Measurements from ENCODE around the gene ESYT2. TPM values are rescaled to one million over a fixed set of nuclear protein-coding genes. Genes with fewer than 3 reads are reported as not detected.

ESYT2 gene
- total RNA-seq, 2 donors from 2014 or later, result 54.4 to 73.3 TPM

DNA sequence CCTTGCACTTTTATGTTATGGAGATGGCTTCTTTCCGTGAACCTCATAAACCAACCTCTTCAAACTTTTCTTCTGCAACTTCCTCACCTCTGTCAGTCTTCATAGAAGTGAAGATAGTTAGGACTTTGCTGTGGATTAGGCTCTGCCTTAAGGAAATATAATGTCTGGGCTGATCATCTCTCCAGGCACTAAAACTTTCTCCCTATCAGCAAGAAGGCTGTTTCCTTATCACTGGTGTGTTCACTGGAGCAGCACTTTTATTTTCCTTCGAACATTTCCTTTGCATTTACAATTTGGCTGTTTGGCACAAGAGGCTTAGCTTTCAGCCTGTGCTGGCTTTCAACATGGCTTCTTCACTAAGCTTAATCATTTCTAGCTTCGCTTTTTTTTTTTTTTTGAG, 52.8 kb downstream of the ESYT2 start:
- DNase-seq (ENCODE audit: low spot score in 2 of 2) (no peak), ATAC-seq (no peak)
- Mint-ChIP-seq H3K36me3 (peaks cover 6 to 37% of the 10 kb centered on the region in 2 donors), H3K27ac (peak overlapping the region in 1 of 2 donors; percentile 44), H3K9me3 (peaks cover 0 to 5% of the 10 kb centered on the region in 2 donors)

DNA sequence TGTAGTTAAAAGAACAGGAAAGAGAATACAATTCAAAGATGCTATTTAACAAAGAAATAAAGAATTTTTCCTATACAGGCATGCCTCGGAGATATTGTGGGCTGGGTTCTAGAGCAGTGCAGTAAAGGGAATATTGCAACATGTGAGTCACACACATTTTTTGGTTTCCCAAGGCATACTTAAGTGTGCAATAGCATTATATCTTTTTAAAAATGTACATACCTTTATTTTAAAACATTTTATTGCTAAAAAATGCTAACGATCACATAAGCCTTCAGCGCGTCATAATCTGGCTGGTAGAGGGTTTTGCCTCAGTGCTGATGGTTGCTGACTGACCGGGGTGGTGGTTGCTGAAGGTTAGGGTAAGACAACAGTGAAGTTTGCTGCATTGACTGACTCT, 54.4 kb downstream of the ESYT2 start:
- Mint-ChIP-seq H3K36me3 (peaks cover 6 to 37% of the 10 kb centered on the region in 2 donors), H3K27ac (peak overlapping the region in 1 of 2 donors; percentile 24), H3K9me3 (peaks cover 0 to 5% of the 10 kb centered on the region in 2 donors)
- DNase-seq (ENCODE audit: low spot score in 2 of 2) (no peak), ATAC-seq (no peak)

DNA sequence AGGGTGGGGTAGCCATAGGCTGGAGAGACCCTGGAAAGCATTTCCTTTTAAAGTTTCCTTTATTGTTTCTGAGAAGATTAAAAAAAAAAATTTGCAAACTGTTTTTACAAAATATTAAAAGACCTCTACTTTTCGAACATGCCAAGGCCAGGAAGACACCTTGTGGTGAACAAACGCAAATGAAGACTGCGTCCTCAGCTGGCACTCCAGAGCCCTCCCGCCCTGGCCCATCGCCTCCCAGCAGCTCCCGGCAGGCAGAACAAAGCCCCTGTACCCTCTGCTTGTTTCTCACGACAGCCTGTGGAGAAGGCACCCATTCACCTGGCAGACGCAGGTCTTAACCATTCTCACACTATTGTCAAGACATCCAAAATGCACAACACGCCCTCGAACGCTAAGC, 56.4 kb downstream of the ESYT2 start:
- peaks cover 6 to 30% of the 10 kb centered on the region in 2 donors for H3K36me3 Mint-ChIP-seq
- no peak for ATAC-seq
- peaks cover 0 to 5% of the 10 kb centered on the region in 2 donors for H3K9me3 Mint-ChIP-seq
- H3K27ac Mint-ChIP-seq, result no peak overlapping the region
- no peak for DNase-seq (ENCODE audit: low spot score in 2 of 2)

DNA sequence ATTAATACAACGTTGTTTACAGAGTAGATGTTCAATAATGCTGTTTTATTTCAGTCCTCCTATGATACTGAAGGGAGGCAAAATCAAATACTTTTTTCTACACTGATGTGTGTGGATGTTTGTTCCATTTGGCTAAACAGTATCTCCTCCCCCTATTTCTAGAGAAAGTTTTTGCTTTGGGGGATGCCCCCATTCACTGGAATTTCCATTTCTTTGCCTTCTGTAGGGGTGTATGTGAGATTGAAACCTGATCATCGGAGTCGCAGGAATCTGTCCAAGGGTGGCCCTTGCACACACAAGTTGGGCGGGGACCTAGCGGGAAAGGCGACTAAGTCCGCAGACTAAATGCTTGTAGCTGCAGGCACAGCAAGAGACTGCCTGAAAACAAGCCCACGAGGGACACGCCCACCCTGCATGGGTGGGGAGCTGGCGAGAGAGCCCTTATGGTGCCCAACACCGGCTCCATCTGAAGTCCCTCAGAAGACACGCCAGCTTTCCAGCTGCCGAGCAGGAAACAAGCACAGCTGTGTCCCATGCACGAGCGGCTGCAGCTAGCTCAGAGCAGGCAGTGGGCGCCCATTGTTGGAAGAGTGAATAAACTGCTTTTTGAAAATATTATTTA, 58.0 kb downstream of the ESYT2 start:
- no peak for ATAC-seq
- H3K27ac Mint-ChIP-seq, result no peak overlapping the region
- peaks cover 0 to 18% of the 10 kb centered on the region in 2 donors for H3K36me3 Mint-ChIP-seq
- no peak for DNase-seq (ENCODE audit: low spot score in 2 of 2)
- H3K9me3 Mint-ChIP-seq, result no peaks in the 10 kb centered on the region

DNA sequence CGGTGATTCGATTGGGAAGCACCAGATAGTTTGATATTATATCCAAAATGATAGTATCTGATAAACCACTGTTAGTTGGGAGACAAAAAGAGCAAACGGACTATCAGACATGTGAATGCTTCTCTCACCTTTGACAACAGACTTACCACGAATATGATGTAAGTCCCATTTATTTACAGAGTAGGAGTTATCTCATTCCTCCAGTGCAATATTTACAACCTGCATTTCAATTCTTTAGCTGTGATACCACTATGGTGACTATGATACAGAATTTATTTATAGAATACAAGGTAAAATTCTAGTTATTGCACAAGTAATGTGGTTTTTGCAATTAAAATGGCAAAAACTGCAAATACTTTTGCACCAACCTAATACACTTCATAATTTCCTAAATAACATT, 61.6 kb downstream of the ESYT2 start:
- Mint-ChIP-seq H3K9me3 (no peaks in the 10 kb centered on the region), H3K27ac (peak overlapping the region in 1 of 2 donors; percentile 74), H3K36me3 (peaks cover 0 to 14% of the 10 kb centered on the region in 2 donors)
- DNase-seq (ENCODE audit: low spot score in 2 of 2) (no peak), ATAC-seq (no peak)

DNA sequence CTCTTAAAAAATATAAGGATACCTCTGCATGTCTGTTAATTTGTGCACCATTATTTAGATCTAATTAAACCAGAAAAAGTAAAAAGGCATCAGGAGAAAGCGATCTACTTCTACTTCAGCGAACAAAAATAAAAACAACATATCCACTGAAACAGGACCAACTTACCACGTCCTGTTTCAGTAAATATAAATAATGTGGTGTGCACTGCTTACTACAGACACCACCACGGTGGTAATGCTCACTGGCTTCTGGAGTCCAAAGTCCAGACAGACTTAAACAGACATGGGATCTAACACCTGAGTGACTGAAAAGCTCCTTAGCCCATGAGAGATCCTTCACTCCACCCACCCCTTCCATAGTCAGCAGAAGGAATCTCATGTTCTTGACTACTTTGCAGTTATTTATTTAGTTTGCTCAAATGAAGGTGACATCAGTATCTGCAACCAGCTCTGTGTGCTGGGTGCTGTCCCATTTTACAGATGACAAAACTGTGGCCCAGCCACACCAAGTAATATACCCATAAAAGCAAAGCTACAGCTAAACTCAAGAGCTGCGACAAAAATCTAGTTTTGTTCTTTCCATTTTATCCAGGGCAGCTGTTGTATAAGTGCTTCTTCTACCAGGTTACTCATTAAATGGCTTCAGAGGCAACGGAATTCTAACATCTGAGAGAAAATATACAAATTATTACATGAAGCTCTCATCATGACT, 62.6 kb downstream of the ESYT2 start:
- no peaks in the 10 kb centered on the region for H3K9me3 Mint-ChIP-seq
- H3K36me3 Mint-ChIP-seq, result peaks cover 0 to 10% of the 10 kb centered on the region in 2 donors
- ATAC-seq (peak in 1 of 2 donors; percentile 9), DNase-seq (ENCODE audit: low spot score in 2 of 2) (no peak)
- H3K27ac Mint-ChIP-seq, result peak overlapping the region in 1 of 2 donors; percentile 74

DNA sequence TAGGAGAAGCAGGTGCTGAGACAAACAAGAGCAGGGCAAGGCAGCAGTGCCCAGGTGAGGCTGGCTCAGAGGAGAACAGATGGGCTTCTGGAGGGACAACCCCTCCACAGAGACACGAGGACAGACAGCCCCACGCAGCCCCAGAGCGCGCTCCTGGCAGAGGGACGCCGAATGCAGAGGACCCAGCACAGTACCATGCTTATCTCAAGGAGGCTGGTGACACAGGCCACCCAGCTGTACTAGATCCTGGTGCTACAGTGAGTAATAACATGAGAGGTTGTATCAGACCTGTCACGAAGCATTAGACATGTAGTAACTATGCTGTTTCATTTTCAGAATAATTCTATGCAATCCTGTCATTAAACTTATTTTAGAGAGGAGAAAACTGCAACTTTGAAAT, 64.3 kb downstream of the ESYT2 start:
- DNase-seq (ENCODE audit: low spot score in 2 of 2), result no peak
- Mint-ChIP-seq H3K27ac (peak overlapping the region; percentile 54 to 85), H3K9me3 (no peaks in the 10 kb centered on the region), H3K36me3 (peaks cover 0 to 7% of the 10 kb centered on the region in 2 donors)
- ATAC-seq, result peak; percentile 51 to 72

DNA sequence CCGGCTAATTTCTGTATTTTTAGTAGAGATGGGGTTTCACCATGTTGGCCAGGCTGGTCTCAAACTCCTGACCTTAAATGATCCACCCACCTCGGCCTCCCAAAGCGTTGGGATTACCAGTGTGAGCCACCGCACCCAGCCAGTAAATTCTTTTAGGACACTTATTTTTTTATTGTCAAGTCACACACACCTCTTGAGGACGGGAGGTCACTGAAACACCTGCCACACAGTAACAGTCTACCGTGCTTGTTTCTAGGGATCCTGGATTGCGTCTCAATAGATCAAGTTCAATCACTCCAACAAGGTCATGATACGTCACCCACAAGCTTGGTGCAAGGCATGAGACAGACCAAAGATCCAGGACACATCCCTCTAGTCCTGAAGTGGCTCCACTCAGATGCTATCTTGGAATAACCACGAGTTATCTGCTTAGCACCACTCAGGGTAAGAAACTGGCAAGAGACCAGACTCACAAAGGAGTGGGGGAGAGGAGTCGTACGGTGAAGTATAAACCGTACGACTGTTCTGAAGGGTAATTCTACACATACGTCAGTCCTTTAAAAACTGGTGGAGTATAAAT, 65.8 kb downstream of the ESYT2 start:
- Mint-ChIP-seq H3K9me3 (no peaks in the 10 kb centered on the region), H3K27ac (peak overlapping the region in 1 of 2 donors; percentile 61), H3K36me3 (peaks cover 0 to 7% of the 10 kb centered on the region in 2 donors)
- ATAC-seq (no peak), DNase-seq (ENCODE audit: low spot score in 2 of 2) (no peak)

DNA sequence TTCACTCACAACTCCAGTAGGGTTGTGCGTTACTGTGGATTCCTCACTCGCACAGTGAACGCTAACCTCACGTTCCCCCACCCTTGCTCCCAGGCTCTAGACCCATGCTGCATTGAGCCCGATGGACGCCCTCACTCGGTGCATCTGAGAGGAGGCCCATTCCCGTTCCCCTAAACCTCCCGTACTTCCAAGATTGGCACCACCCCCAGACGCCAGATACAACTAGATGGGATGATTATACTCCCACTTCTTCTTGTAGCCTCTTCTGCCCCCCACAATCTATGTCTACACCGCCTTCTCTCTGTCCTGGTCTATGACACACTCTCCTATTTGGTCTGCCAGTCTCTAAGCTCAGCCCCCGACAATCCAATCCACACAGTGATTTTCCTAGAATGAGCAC, 67.4 kb downstream of the ESYT2 start:
- ATAC-seq, result no peak
- H3K36me3 Mint-ChIP-seq, result peaks cover 0 to 22% of the 10 kb centered on the region in 2 donors
- no peaks in the 10 kb centered on the region for H3K9me3 Mint-ChIP-seq
- DNase-seq (ENCODE audit: low spot score in 2 of 2), result no peak
- H3K27ac Mint-ChIP-seq, result peak overlapping the region; percentile 15 to 38

DNA sequence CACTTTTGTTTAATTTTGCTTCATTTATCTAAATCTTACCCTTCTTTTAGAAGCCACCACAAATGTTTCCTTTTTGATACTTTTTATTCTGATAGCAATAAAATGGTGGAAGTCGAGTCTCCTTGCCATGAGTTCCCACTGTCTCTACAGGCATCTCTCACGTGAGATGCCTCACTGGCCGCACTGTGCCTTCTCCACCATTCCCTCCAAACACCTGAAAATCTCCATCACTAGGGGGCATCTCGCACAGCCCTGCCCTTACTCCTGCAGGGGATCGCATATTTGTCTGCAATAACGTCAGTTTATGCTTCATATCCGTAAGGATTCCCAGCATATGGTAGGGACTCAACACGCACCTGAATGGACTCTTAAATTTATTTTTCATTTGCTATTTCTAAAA, 68.4 kb downstream of the ESYT2 start:
- no peak for ATAC-seq
- peaks cover 0 to 27% of the 10 kb centered on the region in 2 donors for H3K36me3 Mint-ChIP-seq

DNA sequence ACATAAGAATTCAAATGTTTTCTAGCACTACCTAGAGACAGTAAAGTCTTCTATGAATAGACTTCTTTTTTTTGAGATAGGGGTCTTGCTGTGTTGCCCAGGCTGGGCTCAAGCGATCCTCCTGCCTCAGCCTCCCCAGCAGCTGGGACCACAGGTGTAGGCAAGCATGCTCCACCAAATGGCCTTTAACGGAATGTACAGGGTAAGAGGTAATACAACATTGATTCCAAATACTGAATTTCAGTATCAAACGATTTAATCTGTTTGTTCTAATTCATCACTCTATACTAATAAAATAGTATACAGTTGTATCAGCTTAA, 68.9 kb downstream of the ESYT2 start:
- DNase-seq (ENCODE audit: low spot score in 2 of 2) (no peak), ATAC-seq (no peak)
- Mint-ChIP-seq H3K27ac (no peak overlapping the region), H3K9me3 (no peaks in the 10 kb centered on the region), H3K36me3 (peaks cover 0 to 27% of the 10 kb centered on the region in 2 donors)

More for the DNA sequence above, 68.4 kb downstream of the ESYT2 start:
- H3K9me3 Mint-ChIP-seq, result no peaks in the 10 kb centered on the region
- DNase-seq (ENCODE audit: low spot score in 2 of 2), result no peak
- H3K27ac Mint-ChIP-seq, result peak overlapping the region in 1 of 2 donors; percentile 38

DNA sequence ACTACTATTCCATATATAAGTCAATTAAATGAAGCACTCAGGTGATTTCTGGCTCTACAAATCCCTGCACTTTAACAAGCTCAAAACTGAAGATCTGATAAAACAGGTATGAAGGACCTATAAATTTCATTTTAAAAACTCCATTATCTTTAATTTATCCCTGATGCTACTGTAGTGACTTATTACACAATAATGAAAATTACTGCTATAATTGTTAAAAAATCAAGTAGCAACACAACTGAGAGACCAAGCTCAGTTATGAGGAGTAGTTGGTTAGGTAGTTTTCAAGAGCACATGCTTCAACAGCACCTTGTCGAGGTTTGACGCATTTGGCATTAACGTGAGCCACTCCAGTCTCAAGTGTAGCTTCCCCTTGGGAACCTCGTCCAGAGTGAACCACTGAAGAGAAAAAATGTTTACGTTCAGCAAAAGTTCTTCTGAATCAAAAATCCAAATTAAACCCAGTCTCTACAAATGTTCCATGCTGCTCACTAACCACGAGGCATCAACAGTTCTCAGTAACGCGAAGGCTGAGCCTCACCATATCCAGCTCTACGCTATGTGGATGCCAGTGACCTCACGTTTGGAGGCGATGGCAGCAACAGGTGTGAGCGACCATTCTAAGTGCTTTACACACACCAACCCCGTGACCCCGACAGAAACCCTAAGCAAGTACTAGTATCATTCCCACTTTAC, 69.4 kb downstream of the ESYT2 start:
- Mint-ChIP-seq H3K36me3 (peaks cover 0 to 27% of the 10 kb centered on the region in 2 donors), H3K27ac (no peak overlapping the region), H3K9me3 (no peaks in the 10 kb centered on the region)
- no peak for DNase-seq (ENCODE audit: low spot score in 2 of 2)
- ATAC-seq, result no peak

DNA sequence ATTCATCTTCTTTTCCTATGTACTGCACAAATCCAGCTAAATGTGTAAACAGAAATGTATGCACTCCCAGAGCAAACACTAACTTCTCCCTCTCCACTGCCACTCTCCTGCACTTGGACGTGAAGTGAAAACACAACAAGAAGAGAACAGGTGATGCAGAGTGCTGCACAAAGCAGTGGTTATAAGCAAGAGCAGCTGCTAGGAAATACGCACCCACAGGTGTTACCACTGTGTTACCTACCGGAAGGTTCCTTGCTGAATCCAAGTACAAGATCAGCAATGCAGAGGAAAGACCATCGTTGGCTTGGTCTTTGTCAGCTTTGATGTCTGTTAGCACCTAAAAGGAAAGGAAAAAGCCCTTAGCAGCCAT, 70.1 kb downstream of the ESYT2 start:
- H3K36me3 Mint-ChIP-seq, result peaks cover 0 to 23% of the 10 kb centered on the region in 2 donors
- peak overlapping the region in 1 of 2 donors; percentile 34 for H3K27ac Mint-ChIP-seq
- H3K9me3 Mint-ChIP-seq, result no peaks in the 10 kb centered on the region
- ATAC-seq (no peak), DNase-seq (ENCODE audit: low spot score in 2 of 2) (no peak)

DNA sequence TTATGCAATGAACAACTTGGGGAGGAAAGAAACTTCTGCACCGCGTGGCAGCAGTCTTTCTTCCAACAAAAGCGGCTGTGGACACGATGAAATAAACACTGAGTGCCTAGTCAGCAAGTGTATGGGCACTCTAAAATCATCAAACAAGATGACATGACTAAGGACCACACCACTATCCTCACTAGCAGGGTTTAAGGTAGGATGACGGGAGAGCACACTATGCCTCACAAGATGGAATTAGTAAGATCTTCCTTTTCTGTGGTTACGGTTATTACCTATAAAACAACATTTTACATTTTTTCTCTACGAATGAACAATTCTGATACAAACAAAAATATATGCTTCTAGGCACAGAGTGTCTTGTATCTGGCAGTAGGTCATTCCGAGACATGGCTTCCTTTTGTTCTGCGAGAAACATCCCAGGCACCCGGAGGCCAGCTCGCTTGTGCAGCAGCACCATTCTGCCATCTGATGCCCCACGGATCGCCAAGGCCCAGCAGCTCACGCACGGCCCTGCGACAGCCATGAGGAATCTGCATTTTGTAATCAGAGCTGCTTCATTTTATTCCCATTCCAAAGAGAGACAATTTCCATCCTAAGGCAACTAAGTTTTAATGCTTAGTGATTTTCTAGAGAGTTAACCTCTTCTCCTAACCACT, 70.6 kb downstream of the ESYT2 start:
- H3K9me3 Mint-ChIP-seq, result no peaks in the 10 kb centered on the region

DNA sequence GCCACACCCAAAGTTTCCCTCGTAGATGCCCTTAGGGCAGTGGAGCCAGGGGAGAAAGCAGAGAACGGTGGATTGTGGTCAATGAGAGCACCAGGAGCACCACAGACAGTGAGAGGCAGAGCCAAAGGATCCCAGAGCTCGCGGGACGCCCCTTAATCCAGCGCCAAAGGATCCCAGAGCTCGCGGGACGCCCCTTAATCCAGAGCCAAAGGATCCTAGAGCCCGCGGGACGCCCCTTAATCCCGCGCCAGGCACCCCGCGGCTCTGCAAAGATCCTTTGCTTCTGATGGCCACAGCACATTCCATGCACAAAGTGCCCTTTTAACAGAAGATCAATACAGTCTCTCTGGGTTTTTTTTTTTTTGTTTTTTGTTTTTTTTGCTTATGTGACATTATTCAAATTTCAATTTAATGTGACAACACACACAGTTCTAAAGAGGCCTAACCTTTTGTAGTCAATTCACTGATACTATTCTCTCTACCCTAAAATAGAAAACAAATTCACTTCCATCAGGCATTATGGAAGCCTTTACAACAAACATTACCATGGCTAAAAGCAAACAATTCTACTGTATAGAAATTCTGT, 71.8 kb downstream of the ESYT2 start:
- H3K9me3 Mint-ChIP-seq, result no peaks in the 10 kb centered on the region
- H3K27ac Mint-ChIP-seq, result peak overlapping the region in 1 of 2 donors; percentile 90
- no peak for DNase-seq (ENCODE audit: low spot score in 2 of 2)
- ATAC-seq, result no peak
- H3K36me3 Mint-ChIP-seq, result peaks cover 0 to 19% of the 10 kb centered on the region in 2 donors

More for the DNA sequence above, 70.6 kb downstream of the ESYT2 start:
- H3K27ac Mint-ChIP-seq, result peak overlapping the region in 1 of 2 donors; percentile 75
- DNase-seq (ENCODE audit: low spot score in 2 of 2), result no peak
- H3K36me3 Mint-ChIP-seq, result peaks cover 0 to 19% of the 10 kb centered on the region in 2 donors
- ATAC-seq, result peak; percentile 45 to 76

DNA sequence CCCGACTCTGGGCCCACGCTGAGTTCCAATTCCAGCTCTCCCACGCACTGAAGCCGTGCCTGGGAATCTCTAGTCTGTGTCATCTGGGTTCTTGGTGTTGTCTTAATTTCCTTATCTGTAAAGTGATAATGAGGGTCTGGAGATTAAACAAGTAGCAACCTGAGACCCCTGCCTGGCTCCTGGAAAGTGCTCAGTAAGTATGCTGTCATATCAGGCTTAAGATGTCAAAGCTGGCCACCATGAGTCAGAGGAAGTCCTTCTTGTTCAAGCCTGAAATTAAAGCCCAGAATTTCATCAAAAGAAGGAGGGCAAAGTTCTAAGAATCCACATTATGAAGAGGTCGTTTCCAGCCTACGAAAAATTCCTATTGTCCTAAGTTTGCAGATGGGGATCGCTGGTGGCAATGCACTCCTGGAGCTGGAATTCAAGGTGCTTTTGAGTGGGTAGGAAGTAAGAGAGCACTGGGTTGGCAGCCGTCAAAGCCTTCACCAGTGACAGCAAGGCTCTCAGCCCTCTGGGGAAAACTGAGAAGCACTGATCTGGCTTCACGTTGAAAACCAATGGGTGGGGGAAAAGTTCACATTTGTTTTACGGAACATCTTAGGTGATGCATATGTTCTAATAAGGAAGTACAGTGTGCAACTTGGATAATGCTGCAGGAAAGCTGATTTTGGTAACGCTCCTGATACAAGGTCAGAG, 74.4 kb downstream of the ESYT2 start:
- H3K27ac Mint-ChIP-seq, result no peak overlapping the region
- H3K9me3 Mint-ChIP-seq, result no peaks in the 10 kb centered on the region
- peaks cover 0 to 19% of the 10 kb centered on the region in 2 donors for H3K36me3 Mint-ChIP-seq
- DNase-seq (ENCODE audit: low spot score in 2 of 2), result no peak
- no peak for ATAC-seq

Measured in activated naive CD4-positive, alpha-beta T cell treated with anti-CD3 and anti-CD28 coated beads, Interleukin-2, amount 50 U/mL, for 72 hours (primary cell).